Measurements from ENCODE around the gene PPIL1.

PPIL1 gene

GRCh38 chr6:36823421-36824096 is 51.0 kb downstream of the PPIL1 start:
- Histone ChIP-seq H3K27me3 (no peaks in the 10 kb centered on the region), H3K4me1 (peaks cover 62 to 83% (median 76%) of the 10 kb centered on the region in 10 experiments), H3K9me3 (replicated peaks in 1 of 11) (no peaks in the 10 kb centered on the region), H3K4me2 (peak overlapping the region; percentile 53 to 91 (median 79); a peak in 21 of 22 replicates), H3K9ac (no peak overlapping the region), H3K4me3 (no peak overlapping the region), H3K27ac (0 out of 22 replicates have a peak overlapping the region, but pooled peaks of 1 of the 11 experiments have one; percentile 14), H3K36me3 (no peaks in the 10 kb centered on the region), H4K20me1 (no peaks in the 10 kb centered on the region)
- no peak for TF ChIP-seq Cebpa-rat (IDR thresholded peaks at IDR 0.05)

GRCh38 chr6:36822506-36823269 is 51.9 kb downstream of the PPIL1 start:
- Histone ChIP-seq H4K20me1 (no peaks in the 10 kb centered on the region), H3K4me1 (peaks cover 53 to 75% (median 67%) of the 10 kb centered on the region in 10 experiments), H3K9ac (0 out of 22 replicates have a peak overlapping the region, but pooled peaks of 1 of the 11 experiments have one; percentile 2), H3K4me3 (no peak overlapping the region), H3K9me3 (replicated peaks in 1 of 11) (no peaks in the 10 kb centered on the region), H3K36me3 (no peaks in the 10 kb centered on the region), H3K27me3 (no peaks in the 10 kb centered on the region), H3K27ac (no peak overlapping the region), H3K4me2 (peak overlapping the region; percentile 57 to 90 (median 69); a peak in 21 of 22 replicates)
- no peak for TF ChIP-seq Cebpa-rat (IDR thresholded peaks at IDR 0.05)

GRCh38 chr6:36821581-36822335 is 52.8 kb downstream of the PPIL1 start:
- Histone ChIP-seq H4K20me1 (no peaks in the 10 kb centered on the region), H3K4me3 (no peak overlapping the region), H3K36me3 (no peaks in the 10 kb centered on the region), H3K4me1 (peaks cover 44 to 65% (median 58%) of the 10 kb centered on the region in 10 experiments), H3K4me2 (peak overlapping the region; percentile 57 to 90 (median 68)), H3K27me3 (no peaks in the 10 kb centered on the region), H3K9me3 (replicated peaks in 1 of 11) (no peaks in the 10 kb centered on the region), H3K27ac (no peak overlapping the region), H3K9ac (no peak overlapping the region)
- no peak for TF ChIP-seq Cebpa-rat (IDR thresholded peaks at IDR 0.05)

GRCh38 chr6:36820700-36821580 is 53.7 kb downstream of the PPIL1 start:
- H3K4me2 ChIP-seq: peak overlapping the region in 10 of 11 experiments; percentile 59 to 90 (median 68); a peak in 17 of 22 replicates
- no peak overlapping the region for H3K4me3 ChIP-seq

GRCh38 chr6:36818756-36819155 is 55.8 kb downstream of the PPIL1 start:
- no peaks in the 10 kb centered on the region for H3K27me3 ChIP-seq
- H3K27ac ChIP-seq: no peak overlapping the region
- no peak overlapping the region for H3K4me3 ChIP-seq
- no peak overlapping the region for H3K9ac ChIP-seq
- TF ChIP-seq Cebpa-rat (IDR thresholded peaks at IDR 0.05): no peak
- no peaks in the 10 kb centered on the region for H3K9me3 ChIP-seq (replicated peaks in 1 of 11)
- no peak overlapping the region for H3K4me2 ChIP-seq
- H4K20me1 ChIP-seq: no peaks in the 10 kb centered on the region
- no peaks in the 10 kb centered on the region for H3K36me3 ChIP-seq
- H3K4me1 ChIP-seq: peaks cover 25 to 47% (median 28%) of the 10 kb centered on the region in 10 experiments

More at GRCh38 chr6:36820700-36821580, 53.7 kb downstream of the PPIL1 start:
- H3K9ac ChIP-seq: no peak overlapping the region; a peak in 1 of 22 replicates
- H4K20me1 ChIP-seq: no peaks in the 10 kb centered on the region
- no peaks in the 10 kb centered on the region for H3K36me3 ChIP-seq
- no peaks in the 10 kb centered on the region for H3K9me3 ChIP-seq (replicated peaks in 1 of 11)
- peak overlapping the region in 1 of 11 experiments; percentile 15; a peak in 1 of 22 replicates for H3K27ac ChIP-seq
- H3K4me1 ChIP-seq: peaks cover 35 to 65% (median 49%) of the 10 kb centered on the region in 10 experiments
- TF ChIP-seq Cebpa-rat (IDR thresholded peaks at IDR 0.05): no peak
- no peaks in the 10 kb centered on the region for H3K27me3 ChIP-seq

- H3K4me2 ChIP-seq: no peak overlapping the region
- H3K27me3 ChIP-seq: no peaks in the 10 kb centered on the region
- no peak overlapping the region for H3K27ac ChIP-seq
- no peak overlapping the region for H3K4me3 ChIP-seq
- H4K20me1 ChIP-seq: no peaks in the 10 kb centered on the region
- TF ChIP-seq Cebpa-rat (IDR thresholded peaks at IDR 0.05): no peak
- H3K36me3 ChIP-seq: no peaks in the 10 kb centered on the region
- no peaks in the 10 kb centered on the region for H3K9me3 ChIP-seq (replicated peaks in 1 of 11)
- H3K9ac ChIP-seq: no peak overlapping the region
- H3K4me1 ChIP-seq: peaks cover 16 to 40% (median 19%) of the 10 kb centered on the region in 10 experiments
Measured at GRCh38 chr6:36817847-36818246, 56.8 kb downstream of the PPIL1 start.

GRCh38 chr6:36817176-36817817 is 57.3 kb downstream of the PPIL1 start:
- Histone ChIP-seq H4K20me1 (no peaks in the 10 kb centered on the region), H3K9ac (no peak overlapping the region), H3K27ac (no peak overlapping the region), H3K4me1 (peaks cover 11 to 36% (median 13%) of the 10 kb centered on the region in 10 experiments), H3K4me3 (no peak overlapping the region), H3K27me3 (no peaks in the 10 kb centered on the region), H3K4me2 (no peak overlapping the region), H3K36me3 (no peaks in the 10 kb centered on the region), H3K9me3 (replicated peaks in 1 of 11) (no peaks in the 10 kb centered on the region)
- TF ChIP-seq Cebpa-rat (IDR thresholded peaks at IDR 0.05): no peak
